GM23248 (cell line): ENCODE results near the gene POM121.
"Not testable (repeated sequence)": the region's sequence is repeated elsewhere in the genome, so short reads cannot be mapped to it uniquely, and the experiment has no call there.

Experiments used
- EZH2 ChIP-seq: fragments of 200-600 bp; sonication (generic); IDR thresholded peaks from 2 replicates; pipeline ENCODE4 v1.6.1; 2018; ENCODE audit warnings: antibody characterized with exemption, mild to moderate bottlenecking; ENCODE audit not compliant: insufficient read depth, poor library complexity, severe bottlenecking
- EZH2phosphoT487 ChIP-seq: fragments of 200-600 bp; sonication (generic); IDR thresholded peaks from 2 replicates; pipeline ENCODE4 v1.6.1; 2018; ENCODE audit warnings: antibody characterized with exemption, moderate library complexity, mild to moderate bottlenecking, low read depth; ENCODE audit not compliant: insufficient read depth

DNA sequence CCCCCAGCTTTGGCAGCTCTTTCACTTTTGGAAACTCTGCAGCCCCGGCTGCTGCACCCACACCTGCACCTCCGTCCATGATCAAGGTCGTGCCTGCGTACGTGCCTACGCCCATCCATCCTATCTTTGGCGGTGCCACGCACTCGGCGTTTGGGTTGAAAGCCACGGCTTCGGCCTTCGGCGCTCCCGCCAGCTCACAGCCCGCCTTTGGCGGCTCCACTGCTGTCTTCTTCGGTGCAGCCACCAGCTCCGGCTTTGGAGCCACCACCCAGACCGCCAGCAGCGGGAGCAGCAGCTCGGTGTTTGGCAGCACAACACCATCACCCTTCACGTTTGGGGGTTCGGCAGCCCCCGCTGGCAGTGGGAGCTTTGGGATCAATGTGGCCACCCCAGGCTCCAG lies 18.1 kb downstream of the POM121 start:
- not testable (repeated sequence) for TF ChIP-seq EZH2, EZH2phosphoT487
